Neural progenitor cell (in vitro differentiated cells): ENCODE results near the gene PTPRR. TPM values are rescaled to one million over a fixed set of nuclear protein-coding genes. Genes with fewer than 3 reads are reported as not detected.

ENCODE experiments used
- DNase-seq: peaks from one replicate; pipeline ENCODE4 v3.0.0-alpha.2; 2016; ENCODE audit warnings: low spot score
- H2AFZ ChIP-seq: fragments of 200-600 bp; sonication (generic); replicated peaks from 2 replicates; pipeline ENCODE4 v1.6.1; 2016; ENCODE audit warnings: antibody characterized with exemption
- H3F3A ChIP-seq: fragments of 200-600 bp; sonication (generic); 2 replicates; pipeline ENCODE4 v1.6.1; 2016; ENCODE audit warnings: antibody characterized with exemption, low read depth
- H3K27ac ChIP-seq: fragments of 200-600 bp; sonication (generic); 2 replicates; pipeline ENCODE4 v1.5.1; 2016; ENCODE audit warnings: mild to moderate bottlenecking
- H3K27me3 ChIP-seq: fragments of 200-600 bp; sonication (generic); 2 replicates; pipeline ENCODE4 v1.6.1; 2016; ENCODE audit warnings: mild to moderate bottlenecking, moderate library complexity
- H3K36me3 ChIP-seq: fragments of 200-600 bp; sonication (generic); 2 replicates; pipeline ENCODE4 v1.5.1; 2016
- H3K4me1 ChIP-seq: fragments of 200-600 bp; sonication (generic); 2 replicates; pipeline ENCODE4 v1.6.1; 2016; ENCODE audit warnings: mixed run types
- H3K4me2 ChIP-seq: fragments of 200-600 bp; sonication (generic); 2 replicates; pipeline ENCODE4 v1.6.1; 2016
- H3K4me3 ChIP-seq: fragments of 200-600 bp; sonication (generic); 2 replicates; pipeline ENCODE4 v1.5.1; 2016
- H3K79me2 ChIP-seq: fragments of 200-600 bp; sonication (generic); 2 replicates; pipeline ENCODE4 v1.6.1; 2016; ENCODE audit warnings: low read depth
- H3K9ac ChIP-seq: fragments of 200-600 bp; sonication (generic); 2 replicates; pipeline ENCODE4 v1.6.1; 2016
- H3K9me3 ChIP-seq: fragments of 200-600 bp; sonication (generic); 2 replicates; pipeline ENCODE4 v1.5.1; 2016; ENCODE audit warnings: low read depth
- H4K20me1 ChIP-seq: fragments of 200-600 bp; sonication (generic); 2 replicates; pipeline ENCODE4 v1.6.1; 2016; ENCODE audit warnings: low read depth
- H3K27ac Mint-ChIP-seq: 3 replicates; pipeline ENCODE4 v1.8.0; 2021; ENCODE audit warnings: mixed read lengths
- H3K27me3 Mint-ChIP-seq: 2 replicates; pipeline ENCODE4 v1.8.0; 2022; ENCODE audit warnings: low read depth, mild to moderate bottlenecking, inconsistent platforms, moderate library complexity, mixed read lengths; ENCODE audit not compliant: insufficient read depth
- H3K36me3 Mint-ChIP-seq: 3 replicates; pipeline ENCODE4 v1.8.0; 2021; ENCODE audit warnings: mixed read lengths
- H3K4me1 Mint-ChIP-seq: 3 replicates; pipeline ENCODE4 v1.8.0; 2021; ENCODE audit warnings: mixed read lengths
- H3K4me3 Mint-ChIP-seq: 3 replicates; pipeline ENCODE4 v1.8.0; 2021; ENCODE audit warnings: mild to moderate bottlenecking, moderate library complexity, mixed read lengths
- H3K9me3 Mint-ChIP-seq: 3 replicates; pipeline ENCODE4 v1.8.0; 2020; ENCODE audit warnings: mixed read lengths
- EZH2 ChIP-seq: fragments of 200-600 bp; sonication (generic); IDR thresholded peaks from 2 replicates; pipeline ENCODE4 v1.6.1; 2017; ENCODE audit warnings: antibody characterized with exemption, mild to moderate bottlenecking, moderate library complexity
- EZH2phosphoT487 ChIP-seq: fragments of 200-600 bp; sonication (generic); IDR thresholded peaks from 2 replicates; pipeline ENCODE4 v1.6.1; 2017; ENCODE audit warnings: antibody characterized with exemption
- total RNA-seq: library from RNA; depleted of rRNA; stranded (reverse); fragments of >200 nt; gene quantifications from 2 replicates; pipeline ENCODE4 v1.2.3, GENCODE V29; 2015; ENCODE audit warnings: low replicate concordance
- TF ChIP-seq, protein P1 (sequence below): fragments of 200-600 bp; sonication (generic); IDR thresholded peaks from 2 replicates; pipeline ENCODE4 v1.5.1; 2017; ENCODE audit warnings: antibody characterized with exemption, mild to moderate bottlenecking

PTPRR gene
- total RNA-seq, 1 donor from 2014 or later, result not detected

- no peak overlapping the region for H3K4me2 ChIP-seq
- TF ChIP-seq EZH2 (no peak), EZH2phosphoT487 (no peak)
- TF ChIP-seq, protein P1, sequence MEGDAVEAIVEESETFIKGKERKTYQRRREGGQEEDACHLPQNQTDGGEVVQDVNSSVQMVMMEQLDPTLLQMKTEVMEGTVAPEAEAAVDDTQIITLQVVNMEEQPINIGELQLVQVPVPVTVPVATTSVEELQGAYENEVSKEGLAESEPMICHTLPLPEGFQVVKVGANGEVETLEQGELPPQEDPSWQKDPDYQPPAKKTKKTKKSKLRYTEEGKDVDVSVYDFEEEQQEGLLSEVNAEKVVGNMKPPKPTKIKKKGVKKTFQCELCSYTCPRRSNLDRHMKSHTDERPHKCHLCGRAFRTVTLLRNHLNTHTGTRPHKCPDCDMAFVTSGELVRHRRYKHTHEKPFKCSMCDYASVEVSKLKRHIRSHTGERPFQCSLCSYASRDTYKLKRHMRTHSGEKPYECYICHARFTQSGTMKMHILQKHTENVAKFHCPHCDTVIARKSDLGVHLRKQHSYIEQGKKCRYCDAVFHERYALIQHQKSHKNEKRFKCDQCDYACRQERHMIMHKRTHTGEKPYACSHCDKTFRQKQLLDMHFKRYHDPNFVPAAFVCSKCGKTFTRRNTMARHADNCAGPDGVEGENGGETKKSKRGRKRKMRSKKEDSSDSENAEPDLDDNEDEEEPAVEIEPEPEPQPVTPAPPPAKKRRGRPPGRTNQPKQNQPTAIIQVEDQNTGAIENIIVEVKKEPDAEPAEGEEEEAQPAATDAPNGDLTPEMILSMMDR, result no peak
- no peak overlapping the region for H3K27ac Mint-ChIP-seq
- no peaks in the 10 kb centered on the region for H3K36me3 ChIP-seq
- no peak overlapping the region for H2AFZ ChIP-seq
- H3K9me3 Mint-ChIP-seq, result peaks cover 2% of the 10 kb centered on the region
- DNase-seq, result no peak
- H3K4me1 ChIP-seq, result peaks cover 8% of the 10 kb centered on the region
- H3K4me3 Mint-ChIP-seq, result no peak overlapping the region
- no peak overlapping the region for H3K4me3 ChIP-seq
- H3K9me3 ChIP-seq, result no peaks in the 10 kb centered on the region
- peaks cover 5% of the 10 kb centered on the region for H3F3A ChIP-seq
- H3K4me1 Mint-ChIP-seq, result peaks cover 20% of the 10 kb centered on the region
- H3K27me3 Mint-ChIP-seq, result no peaks in the 10 kb centered on the region
- H4K20me1 ChIP-seq, result no peaks in the 10 kb centered on the region
- H3K79me2 ChIP-seq, result no peaks in the 10 kb centered on the region
- no peaks in the 10 kb centered on the region for H3K36me3 Mint-ChIP-seq
- H3K9ac ChIP-seq, result no peak overlapping the region
- peaks cover 36% of the 10 kb centered on the region for H3K27me3 ChIP-seq
- H3K27ac ChIP-seq, result no peak overlapping the region
These were observed 314.6 kb downstream of the PTPRR start for GRCh38 chr12:70605976-70606375.

DNA sequence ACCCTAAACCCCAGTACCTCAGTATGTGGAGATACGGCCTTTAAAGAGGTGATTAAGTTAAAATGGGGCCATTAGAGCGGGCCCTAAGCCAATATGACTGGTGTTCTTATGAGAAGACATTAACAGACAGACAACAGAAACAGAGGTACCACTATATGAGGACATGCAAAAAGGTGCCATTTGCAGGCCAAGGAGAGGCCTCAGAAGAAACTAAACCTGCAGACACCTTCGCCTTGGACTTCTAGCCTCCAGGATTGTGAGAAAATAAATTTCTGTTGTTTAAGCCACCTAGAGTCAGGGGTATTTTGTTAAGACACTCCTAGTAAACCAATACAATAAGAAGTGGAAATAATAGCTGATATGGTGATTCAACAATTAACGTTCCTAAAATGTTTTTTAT is 315.9 kb downstream of the PTPRR start:
- no peaks in the 10 kb centered on the region for H3K79me2 ChIP-seq
- TF ChIP-seq EZH2phosphoT487, result no peak
- TF ChIP-seq, protein P1, result no peak
- no peak for TF ChIP-seq EZH2
- H3K36me3 ChIP-seq, result no peaks in the 10 kb centered on the region
- no peak for DNase-seq
- no peak overlapping the region for H3K4me3 ChIP-seq
- H3K27me3 Mint-ChIP-seq, result no peaks in the 10 kb centered on the region
- H3K4me3 Mint-ChIP-seq, result no peak overlapping the region
- H3K27ac Mint-ChIP-seq, result no peak overlapping the region
- H3F3A ChIP-seq, result no peaks in the 10 kb centered on the region
- no peak overlapping the region for H2AFZ ChIP-seq
- peaks cover 23% of the 10 kb centered on the region for H3K27me3 ChIP-seq
- H3K4me1 ChIP-seq, result peaks cover 8% of the 10 kb centered on the region
- no peak overlapping the region for H3K9ac ChIP-seq
- no peak overlapping the region for H3K4me2 ChIP-seq
- H4K20me1 ChIP-seq, result no peaks in the 10 kb centered on the region
- no peaks in the 10 kb centered on the region for H3K9me3 ChIP-seq
- peaks cover 2% of the 10 kb centered on the region for H3K9me3 Mint-ChIP-seq
- no peak overlapping the region for H3K27ac ChIP-seq
- peaks cover 15% of the 10 kb centered on the region for H3K4me1 Mint-ChIP-seq
- no peaks in the 10 kb centered on the region for H3K36me3 Mint-ChIP-seq

DNA sequence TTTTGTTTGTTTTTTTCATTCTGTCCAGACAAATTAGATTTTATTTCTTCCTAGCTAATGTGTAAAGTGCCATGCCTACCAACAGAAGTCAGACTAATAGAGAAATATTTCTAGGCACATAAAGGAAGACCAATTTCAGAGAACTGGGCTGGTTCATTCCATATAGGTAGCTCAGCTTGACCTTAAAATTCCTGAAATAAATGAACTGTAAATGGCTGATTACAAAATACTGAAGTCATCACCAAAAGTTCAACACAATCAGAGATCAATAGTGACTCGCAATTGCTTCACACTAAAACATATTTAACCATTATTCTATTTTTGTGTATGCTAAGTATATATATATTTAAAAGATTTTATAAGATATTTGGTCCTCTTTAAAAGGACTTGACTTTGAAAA is 317.5 kb downstream of the PTPRR start:
- Histone ChIP-seq H3K9me3 (no peaks in the 10 kb centered on the region), H3K4me2 (no peak overlapping the region), H3F3A (no peaks in the 10 kb centered on the region), H3K4me1 (peaks cover 16% of the 10 kb centered on the region), H3K27me3 (peaks cover 7% of the 10 kb centered on the region), H3K79me2 (no peaks in the 10 kb centered on the region), H3K4me3 (no peak overlapping the region), H3K9ac (no peak overlapping the region), H4K20me1 (no peaks in the 10 kb centered on the region), H2AFZ (no peak overlapping the region), H3K36me3 (no peaks in the 10 kb centered on the region), H3K27ac (no peak overlapping the region)
- H3K27ac Mint-ChIP-seq, result no peak overlapping the region
- DNase-seq, result no peak
- H3K9me3 Mint-ChIP-seq, result peaks cover 2% of the 10 kb centered on the region
- no peaks in the 10 kb centered on the region for H3K36me3 Mint-ChIP-seq
- TF ChIP-seq EZH2 (no peak), EZH2phosphoT487 (no peak)
- TF ChIP-seq, protein P1, result no peak
- no peak overlapping the region for H3K4me3 Mint-ChIP-seq
- no peaks in the 10 kb centered on the region for H3K27me3 Mint-ChIP-seq
- peaks cover 9% of the 10 kb centered on the region for H3K4me1 Mint-ChIP-seq
